Cardiac fibroblast (primary cell): ENCODE data around the gene MATN1.

ENCODE experiments used
- DNase-seq, 2 donors: peaks; one replicate each; pipeline versions ENCODE4 v3.0.0 to v3.0.0-alpha.2; 2010; ENCODE audit warnings: low read depth in 2 of 2
- H3K4me3 ChIP-seq, 2 donors: replicated peaks in 1 of 2; 1 replicate in 1 of 2; 2 replicates in 1 of 2; pipeline ENCODE4 v1.5.1; 2011; ENCODE audit warnings: low read depth in 2 of 2, low read length in 2 of 2, mild to moderate bottlenecking in 2 of 2, moderate library complexity in 1 of 2
- CTCF ChIP-seq: IDR thresholded peaks from one replicate; pipeline ENCODE4 v1.5.1; 2011; ENCODE audit warnings: low read depth, mild to moderate bottlenecking, low read length, inconsistent platforms

MATN1 gene

GRCh38 chr1:30757352-30758120, 34.2 kb upstream of the MATN1 start, which contains the start of gene LAPTM5:
Gene LAPTM5 (minus strand): TSS chr1:30757774. CDS start chr1:30757745, 29 bp downstream.
- H3K4me3 ChIP-seq = no peak within 1 kb of the TSS
- no peak for DNase-seq
- no peak for TF ChIP-seq CTCF

GRCh38 chr1:30756545-30757351, 33.4 kb upstream of the MATN1 start:
- no peak overlapping the region for H3K4me3 ChIP-seq
- DNase-seq = peak; percentile 65 to 83
- TF ChIP-seq CTCF = no peak

- no peak for DNase-seq
- H3K4me3 ChIP-seq = no peak overlapping the region
Observed at GRCh38 chr1:30756206-30756544, 32.8 kb upstream of the MATN1 start.

GRCh38 chr1:30755746-30756145, 32.4 kb upstream of the MATN1 start:
- H3K4me3 ChIP-seq = no peak overlapping the region

More at GRCh38 chr1:30756206-30756544, 32.8 kb upstream of the MATN1 start:
- no peak for TF ChIP-seq CTCF

GRCh38 chr1:30755334-30755733, 31.9 kb upstream of the MATN1 start:
- DNase-seq = no peak
- no peak overlapping the region for H3K4me3 ChIP-seq
- TF ChIP-seq CTCF = no peak

More at GRCh38 chr1:30755746-30756145, 32.4 kb upstream of the MATN1 start:
- no peak for DNase-seq
- TF ChIP-seq CTCF = no peak

GRCh38 chr1:30754684-30755171, 31.3 kb upstream of the MATN1 start:
- TF ChIP-seq CTCF = no peak
- DNase-seq = no peak
- no peak overlapping the region for H3K4me3 ChIP-seq
